ENCODE data around the gene ACBD4. TPM values are rescaled to one million over a fixed set of nuclear protein-coding genes. Genes with fewer than 3 reads are reported as not detected.

Gene ACBD4
- total and polyA plus RNA-seq, 2 of the 13 experiments (the other 11 are each of a cell fraction or from before 2014, with no cell fraction given): 16.1 to 26.9 TPM

DNA sequence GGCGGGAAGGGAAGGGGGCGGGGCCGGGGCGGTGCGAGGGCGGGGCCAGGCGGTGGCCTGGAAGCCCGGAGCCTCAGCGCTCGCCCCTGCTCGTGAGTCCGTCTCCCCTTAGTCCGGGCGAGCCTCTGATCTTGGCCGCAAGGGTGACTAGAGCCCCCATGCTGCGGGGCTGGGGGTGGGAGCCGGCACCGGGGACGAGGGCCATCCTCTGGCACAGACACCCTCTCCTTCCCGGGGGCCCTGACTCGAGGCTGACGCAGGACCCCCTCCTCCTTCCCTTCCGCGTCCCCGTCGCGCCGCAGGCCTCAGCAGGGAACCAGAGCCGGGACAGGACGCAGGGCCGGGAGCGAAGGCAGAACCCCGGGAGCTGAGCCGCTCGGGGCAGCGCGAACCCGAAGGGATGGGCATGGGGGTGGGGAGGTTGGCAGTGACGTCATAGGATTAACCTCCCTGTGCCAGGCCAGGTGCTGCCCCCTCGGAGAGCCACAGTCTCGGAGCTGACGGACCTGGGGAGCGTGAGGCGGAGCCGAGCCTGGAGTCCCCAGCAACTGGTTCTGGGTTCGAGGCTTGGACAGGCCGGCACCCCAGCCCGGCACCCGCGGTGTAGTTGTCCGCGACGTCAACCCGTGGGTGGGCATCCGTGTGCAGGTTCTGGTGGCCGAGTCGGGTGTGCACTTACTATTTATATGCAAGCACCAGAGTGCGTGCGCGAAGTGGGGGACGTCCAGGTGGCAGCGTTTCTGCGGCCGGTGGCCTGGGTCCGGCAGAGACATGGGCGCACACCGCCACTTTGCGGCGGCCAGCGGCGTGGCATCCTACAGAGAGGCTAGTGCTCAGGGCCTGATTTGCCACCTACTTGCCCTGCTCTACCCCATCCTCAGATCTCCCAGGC, 2.7 kb upstream of the ACBD4 start (continued):
- TF ChIP-seq, protein P1, sequence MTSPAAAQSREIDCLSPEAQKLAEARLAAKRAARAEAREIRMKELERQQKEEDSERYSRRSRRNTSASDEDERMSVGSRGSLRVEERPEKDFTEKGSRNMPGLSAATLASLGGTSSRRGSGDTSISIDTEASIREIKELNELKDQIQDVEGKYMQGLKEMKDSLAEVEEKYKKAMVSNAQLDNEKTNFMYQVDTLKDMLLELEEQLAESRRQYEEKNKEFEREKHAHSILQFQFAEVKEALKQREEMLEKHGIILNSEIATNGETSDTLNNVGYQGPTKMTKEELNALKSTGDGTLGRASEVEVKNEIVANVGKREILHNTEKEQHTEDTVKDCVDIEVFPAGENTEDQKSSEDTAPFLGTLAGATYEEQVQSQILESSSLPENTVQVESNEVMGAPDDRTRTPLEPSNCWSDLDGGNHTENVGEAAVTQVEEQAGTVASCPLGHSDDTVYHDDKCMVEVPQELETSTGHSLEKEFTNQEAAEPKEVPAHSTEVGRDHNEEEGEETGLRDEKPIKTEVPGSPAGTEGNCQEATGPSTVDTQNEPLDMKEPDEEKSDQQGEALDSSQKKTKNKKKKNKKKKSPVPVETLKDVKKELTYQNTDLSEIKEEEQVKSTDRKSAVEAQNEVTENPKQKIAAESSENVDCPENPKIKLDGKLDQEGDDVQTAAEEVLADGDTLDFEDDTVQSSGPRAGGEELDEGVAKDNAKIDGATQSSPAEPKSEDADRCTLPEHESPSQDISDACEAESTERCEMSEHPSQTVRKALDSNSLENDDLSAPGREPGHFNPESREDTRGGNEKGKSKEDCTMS (CRISPR knock-in tag; conservative IDR thresholded peaks at IDR 0.05): no peak
- TF ChIP-seq KDM3A (CRISPR knock-in tag; IDR thresholded peaks at IDR 0.05; ENCODE audit: low read depth): peak; percentile 85; the same call in 1 of the 2 replicates
- no peak for TF ChIP-seq AKAP8 (CRISPR knock-in tag; IDR thresholded peaks at IDR 0.05)
- 0 out of 2 replicates have a peak, but pooled peaks have one; percentile 45 for TF ChIP-seq ZNF30 (CRISPR knock-in tag; IDR thresholded peaks at IDR 0.05)
- TF ChIP-seq KDM5A (IDR thresholded peaks at IDR 0.05; ENCODE audit: borderline replicate concordance, low read length): no peak
- TF ChIP-seq NR2C2 (CRISPR knock-in tag; IDR thresholded peaks at IDR 0.05; ENCODE audit: borderline replicate concordance): no peak
- TF ChIP-seq, protein P2, sequence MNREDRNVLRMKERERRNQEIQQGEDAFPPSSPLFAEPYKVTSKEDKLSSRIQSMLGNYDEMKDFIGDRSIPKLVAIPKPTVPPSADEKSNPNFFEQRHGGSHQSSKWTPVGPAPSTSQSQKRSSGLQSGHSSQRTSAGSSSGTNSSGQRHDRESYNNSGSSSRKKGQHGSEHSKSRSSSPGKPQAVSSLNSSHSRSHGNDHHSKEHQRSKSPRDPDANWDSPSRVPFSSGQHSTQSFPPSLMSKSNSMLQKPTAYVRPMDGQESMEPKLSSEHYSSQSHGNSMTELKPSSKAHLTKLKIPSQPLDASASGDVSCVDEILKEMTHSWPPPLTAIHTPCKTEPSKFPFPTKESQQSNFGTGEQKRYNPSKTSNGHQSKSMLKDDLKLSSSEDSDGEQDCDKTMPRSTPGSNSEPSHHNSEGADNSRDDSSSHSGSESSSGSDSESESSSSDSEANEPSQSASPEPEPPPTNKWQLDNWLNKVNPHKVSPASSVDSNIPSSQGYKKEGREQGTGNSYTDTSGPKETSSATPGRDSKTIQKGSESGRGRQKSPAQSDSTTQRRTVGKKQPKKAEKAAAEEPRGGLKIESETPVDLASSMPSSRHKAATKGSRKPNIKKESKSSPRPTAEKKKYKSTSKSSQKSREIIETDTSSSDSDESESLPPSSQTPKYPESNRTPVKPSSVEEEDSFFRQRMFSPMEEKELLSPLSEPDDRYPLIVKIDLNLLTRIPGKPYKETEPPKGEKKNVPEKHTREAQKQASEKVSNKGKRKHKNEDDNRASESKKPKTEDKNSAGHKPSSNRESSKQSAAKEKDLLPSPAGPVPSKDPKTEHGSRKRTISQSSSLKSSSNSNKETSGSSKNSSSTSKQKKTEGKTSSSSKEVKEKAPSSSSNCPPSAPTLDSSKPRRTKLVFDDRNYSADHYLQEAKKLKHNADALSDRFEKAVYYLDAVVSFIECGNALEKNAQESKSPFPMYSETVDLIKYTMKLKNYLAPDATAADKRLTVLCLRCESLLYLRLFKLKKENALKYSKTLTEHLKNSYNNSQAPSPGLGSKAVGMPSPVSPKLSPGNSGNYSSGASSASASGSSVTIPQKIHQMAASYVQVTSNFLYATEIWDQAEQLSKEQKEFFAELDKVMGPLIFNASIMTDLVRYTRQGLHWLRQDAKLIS (CRISPR knock-in tag; IDR thresholded peaks at IDR 0.05): no peak
- TF ChIP-seq ZBTB7B (CRISPR knock-in tag; IDR thresholded peaks at IDR 0.05): peak; percentile 80
- peak; percentile 84; the same call in 1 of the 2 replicates for TF ChIP-seq ADNP (CRISPR knock-in tag; IDR thresholded peaks at IDR 0.05)
- TF ChIP-seq FOXC1 (CRISPR knock-in tag; IDR thresholded peaks at IDR 0.05; ENCODE audit: borderline replicate concordance): peak; percentile 94
- TF ChIP-seq GZF1 (CRISPR knock-in tag; IDR thresholded peaks at IDR 0.05): no peak
- TF ChIP-seq HDAC2 (CRISPR knock-in tag; IDR thresholded peaks at IDR 0.05): peak; percentile 46; the same call in 1 of the 2 replicates
- TF ChIP-seq DR1 (CRISPR knock-in tag; IDR thresholded peaks at IDR 0.05): no peak
- TF ChIP-seq ZNF441 (CRISPR knock-in tag; IDR thresholded peaks at IDR 0.05; ENCODE audit: borderline replicate concordance): no peak
- TF ChIP-seq, protein P3, sequence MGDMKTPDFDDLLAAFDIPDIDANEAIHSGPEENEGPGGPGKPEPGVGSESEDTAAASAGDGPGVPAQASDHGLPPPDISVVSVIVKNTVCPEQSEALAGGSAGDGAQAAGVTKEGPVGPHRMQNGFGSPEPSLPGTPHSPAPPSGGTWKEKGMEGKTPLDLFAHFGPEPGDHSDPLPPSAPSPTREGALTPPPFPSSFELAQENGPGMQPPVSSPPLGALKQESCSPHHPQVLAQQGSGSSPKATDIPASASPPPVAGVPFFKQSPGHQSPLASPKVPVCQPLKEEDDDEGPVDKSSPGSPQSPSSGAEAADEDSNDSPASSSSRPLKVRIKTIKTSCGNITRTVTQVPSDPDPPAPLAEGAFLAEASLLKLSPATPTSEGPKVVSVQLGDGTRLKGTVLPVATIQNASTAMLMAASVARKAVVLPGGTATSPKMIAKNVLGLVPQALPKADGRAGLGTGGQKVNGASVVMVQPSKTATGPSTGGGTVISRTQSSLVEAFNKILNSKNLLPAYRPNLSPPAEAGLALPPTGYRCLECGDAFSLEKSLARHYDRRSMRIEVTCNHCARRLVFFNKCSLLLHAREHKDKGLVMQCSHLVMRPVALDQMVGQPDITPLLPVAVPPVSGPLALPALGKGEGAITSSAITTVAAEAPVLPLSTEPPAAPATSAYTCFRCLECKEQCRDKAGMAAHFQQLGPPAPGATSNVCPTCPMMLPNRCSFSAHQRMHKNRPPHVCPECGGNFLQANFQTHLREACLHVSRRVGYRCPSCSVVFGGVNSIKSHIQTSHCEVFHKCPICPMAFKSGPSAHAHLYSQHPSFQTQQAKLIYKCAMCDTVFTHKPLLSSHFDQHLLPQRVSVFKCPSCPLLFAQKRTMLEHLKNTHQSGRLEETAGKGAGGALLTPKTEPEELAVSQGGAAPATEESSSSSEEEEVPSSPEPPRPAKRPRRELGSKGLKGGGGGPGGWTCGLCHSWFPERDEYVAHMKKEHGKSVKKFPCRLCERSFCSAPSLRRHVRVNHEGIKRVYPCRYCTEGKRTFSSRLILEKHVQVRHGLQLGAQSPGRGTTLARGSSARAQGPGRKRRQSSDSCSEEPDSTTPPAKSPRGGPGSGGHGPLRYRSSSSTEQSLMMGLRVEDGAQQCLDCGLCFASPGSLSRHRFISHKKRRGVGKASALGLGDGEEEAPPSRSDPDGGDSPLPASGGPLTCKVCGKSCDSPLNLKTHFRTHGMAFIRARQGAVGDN (CRISPR knock-in tag; IDR thresholded peaks at IDR 0.05): peak; percentile 84
- TF ChIP-seq ZSCAN12 (CRISPR knock-in tag; IDR thresholded peaks at IDR 0.05): no peak
- TF ChIP-seq KLF9 (CRISPR knock-in tag; IDR thresholded peaks at IDR 0.05; ENCODE audit: low read depth): no peak
- no peak for TF ChIP-seq GTF2F1 (IDR thresholded peaks at IDR 0.05; ENCODE audit: low read length)
- TF ChIP-seq ZBTB7A (CRISPR knock-in tag; IDR thresholded peaks at IDR 0.05): peak; percentile 70
- TF ChIP-seq XBP1 (CRISPR knock-in tag; IDR thresholded peaks at IDR 0.05): no peak
